Neural cell (in vitro differentiated cells): ENCODE data around the gene CSDE1. TPM values are rescaled to one million over a fixed set of nuclear protein-coding genes. Genes with fewer than 3 reads are reported as not detected.

Experiments
- H2AFZ ChIP-seq: fragments of 200-600, 300-800 bp; sonication (generic), shearing (Covaris generic); 2 replicates; pipeline ENCODE4 v1.6.0; 2014; ENCODE audit warnings: low read depth, mild to moderate bottlenecking, antibody characterized with exemption, low read length, moderate library complexity
- H3F3A ChIP-seq: fragments of 200-600 bp; shearing (Covaris generic); 2 replicates; pipeline ENCODE4 v1.6.1; 2016; ENCODE audit warnings: mild to moderate bottlenecking, moderate library complexity, mixed read lengths, antibody characterized with exemption, low read length; ENCODE audit not compliant: insufficient read depth, poor library complexity, severe bottlenecking
- H3K27ac ChIP-seq: fragments of 200-600, 300-800 bp; sonication (generic), shearing (Covaris generic); 2 replicates; pipeline ENCODE4 v1.5.1; 2014; ENCODE audit warnings: mild to moderate bottlenecking, low read length, moderate library complexity
- H3K27me3 ChIP-seq: fragments of 300-800, 200-600 bp; sonication (generic), shearing (Covaris generic); 2 replicates; pipeline ENCODE4 v1.6.0; 2014; ENCODE audit warnings: mild to moderate bottlenecking, low read depth, low read length, moderate library complexity; ENCODE audit not compliant: insufficient read depth
- H3K36me3 ChIP-seq: fragments of 300-800, 200-600 bp; sonication (generic), shearing (Covaris generic); 2 replicates; pipeline ENCODE4 v1.5.1; 2014; ENCODE audit warnings: mild to moderate bottlenecking, antibody characterized with exemption, low read length, moderate library complexity; ENCODE audit not compliant: insufficient read depth
- H3K4me2 ChIP-seq: fragments of 300-800, 200-600 bp; sonication (generic), shearing (Covaris generic); 2 replicates; pipeline ENCODE4 v1.6.0; 2014; ENCODE audit warnings: mild to moderate bottlenecking, low read length
- H3K4me3 ChIP-seq: fragments of 300-800, 200-600 bp; sonication (generic), shearing (Covaris generic); 2 replicates; pipeline ENCODE4 v1.5.1; 2014; ENCODE audit warnings: mild to moderate bottlenecking, low read length, moderate library complexity
- H3K79me2 ChIP-seq: fragments of 200-600 bp; shearing (Covaris generic); replicated peaks from 2 replicates; pipeline ENCODE4 v1.6.0; 2014; ENCODE audit warnings: mild to moderate bottlenecking, low read length, moderate library complexity; ENCODE audit not compliant: insufficient read depth
- H3K9ac ChIP-seq: fragments of 300-800, 200-600 bp; sonication (generic), shearing (Covaris generic); 2 replicates; pipeline ENCODE4 v1.6.1; 2016; ENCODE audit warnings: mild to moderate bottlenecking, low read length, mixed read lengths
- H3K9me2 ChIP-seq: fragments of 200-600 bp; shearing (Covaris generic); 2 replicates; pipeline ENCODE4 v1.6.1; 2016; ENCODE audit warnings: mild to moderate bottlenecking, low read length, mixed read lengths; ENCODE audit not compliant: insufficient read depth
- H3K9me3 ChIP-seq: fragments of 200-600, 300-800 bp; sonication (generic), shearing (Covaris generic); 2 replicates; pipeline ENCODE4 v1.6.1; 2016; ENCODE audit warnings: mild to moderate bottlenecking, mixed run types, low read length, moderate library complexity, mixed read lengths
- H4K20me1 ChIP-seq: fragments of 200-600 bp; shearing (Covaris generic); 2 replicates; pipeline ENCODE4 v1.6.1; 2016; ENCODE audit warnings: mild to moderate bottlenecking, mixed run types; ENCODE audit not compliant: insufficient read depth
- EP300 ChIP-seq: fragments of 450-650 bp; conservative IDR thresholded peaks from 2 replicates; pipeline ENCODE4 v1.6.1; 2014; ENCODE audit warnings: antibody characterized with exemption, mild to moderate bottlenecking, moderate library complexity; ENCODE audit not compliant: poor library complexity, severe bottlenecking
- EZH2 ChIP-seq: fragments of 200-600, 300-800 bp; shearing (Covaris generic), sonication (generic); IDR thresholded peaks from 2 replicates; pipeline ENCODE4 v1.6.1; 2014; ENCODE audit warnings: antibody characterized with exemption, low read length, borderline replicate concordance, mild to moderate bottlenecking; ENCODE audit not compliant: insufficient read depth, poor library complexity, severe bottlenecking
- MXI1 ChIP-seq: fragments of 450-650 bp; conservative IDR thresholded peaks from 2 replicates; pipeline ENCODE4 v1.6.1; 2014; ENCODE audit warnings: antibody characterized with exemption, mild to moderate bottlenecking; ENCODE audit not compliant: poor library complexity, severe bottlenecking
- POLR2AphosphoS5 ChIP-seq: IDR thresholded peaks from 2 replicates; pipeline ENCODE4 v1.6.1; 2012
- RAD21 ChIP-seq: fragments of 450-650 bp; conservative IDR thresholded peaks from 2 replicates; pipeline ENCODE4 v1.6.1; 2014; ENCODE audit warnings: antibody characterized with exemption, mild to moderate bottlenecking, moderate library complexity
- SMC3 ChIP-seq: fragments of 450-650 bp; conservative IDR thresholded peaks from 2 replicates; pipeline ENCODE4 v1.6.1; 2014; ENCODE audit warnings: antibody characterized with exemption, mild to moderate bottlenecking, moderate library complexity; ENCODE audit not compliant: poor library complexity
- TAF1 ChIP-seq: IDR thresholded peaks from 2 replicates; pipeline ENCODE4 v1.6.1; 2012; ENCODE audit warnings: low read depth
- polyA plus RNA-seq: library from polyadenylated mRNA; depleted of rRNA; stranded (reverse); fragments of >200 nt; gene quantifications from 2 replicates; pipeline ENCODE4 v1.2.3, GENCODE V29; 2014
- TF ChIP-seq, protein P1 (sequence below): fragments of 450-650 bp; IDR thresholded peaks from 2 replicates; pipeline ENCODE4 v1.5.1; 2014; ENCODE audit warnings: antibody characterized with exemption, mild to moderate bottlenecking, moderate library complexity; ENCODE audit not compliant: poor library complexity, severe bottlenecking
- TF ChIP-seq, protein P2 (sequence below): IDR thresholded peaks from 2 replicates; pipeline ENCODE4 v1.6.1; 2012; ENCODE audit warnings: borderline replicate concordance

Gene CSDE1
- polyA plus RNA-seq, 1 donor from 2014 or later: 424 TPM

DNA sequence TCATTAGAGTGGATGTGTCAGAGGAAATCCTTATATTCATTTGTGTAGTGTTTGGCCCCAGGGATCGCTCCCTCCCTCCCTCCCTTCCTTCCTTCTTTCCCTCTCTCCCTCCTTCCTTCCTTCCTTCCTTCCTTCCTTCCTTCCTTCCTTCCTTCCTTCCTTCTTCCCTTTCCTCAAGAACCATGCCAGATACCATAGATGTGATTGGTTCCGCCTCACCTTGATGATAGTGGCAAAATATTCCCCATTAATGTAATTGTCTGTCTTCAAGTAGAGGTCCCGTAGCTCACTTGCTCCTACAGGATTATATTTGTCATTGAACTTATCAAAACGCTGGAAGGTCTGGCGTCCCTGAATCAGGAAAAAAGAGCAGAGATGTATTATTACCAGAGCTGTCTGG is 80.1 kb downstream of the CSDE1 start:
- Histone ChIP-seq H3K79me2 (no peaks in the 10 kb centered on the region), H3K36me3 (no peaks in the 10 kb centered on the region), H2AFZ (no peak overlapping the region), H3K4me3 (no peak overlapping the region), H3K9me2 (no peaks in the 10 kb centered on the region), H4K20me1 (no peaks in the 10 kb centered on the region), H3F3A (no peaks in the 10 kb centered on the region), H3K27ac (no peak overlapping the region), H3K4me2 (no peak overlapping the region), H3K9me3 (no peaks in the 10 kb centered on the region), H3K27me3 (no peaks in the 10 kb centered on the region), H3K9ac (no peak overlapping the region)
- TF ChIP-seq EP300: no peak
- TF ChIP-seq MXI1: no peak
- no peak for TF ChIP-seq EZH2
- TF ChIP-seq RAD21: no peak

DNA sequence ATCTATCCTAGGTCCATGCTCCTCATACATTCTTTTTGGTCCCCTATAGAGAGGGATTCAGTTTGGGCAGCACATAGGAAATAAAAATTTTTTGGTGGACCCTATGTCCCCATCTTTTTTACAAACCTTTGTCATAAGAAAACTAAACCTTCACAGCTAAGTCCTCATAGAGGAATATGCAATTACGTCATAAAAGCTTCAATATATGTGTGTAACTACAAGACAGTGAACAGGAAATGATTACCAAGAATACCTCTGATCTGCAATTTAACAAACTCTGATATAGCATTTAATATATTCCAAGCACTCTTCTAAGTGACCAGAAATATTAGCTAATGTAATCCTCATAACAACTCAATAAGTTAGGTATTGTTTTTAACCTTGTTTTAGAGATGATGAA is 81.7 kb downstream of the CSDE1 start:
- TF ChIP-seq TAF1: no peak
- no peak for TF ChIP-seq EP300
- no peak for TF ChIP-seq EZH2
- TF ChIP-seq, protein P1, sequence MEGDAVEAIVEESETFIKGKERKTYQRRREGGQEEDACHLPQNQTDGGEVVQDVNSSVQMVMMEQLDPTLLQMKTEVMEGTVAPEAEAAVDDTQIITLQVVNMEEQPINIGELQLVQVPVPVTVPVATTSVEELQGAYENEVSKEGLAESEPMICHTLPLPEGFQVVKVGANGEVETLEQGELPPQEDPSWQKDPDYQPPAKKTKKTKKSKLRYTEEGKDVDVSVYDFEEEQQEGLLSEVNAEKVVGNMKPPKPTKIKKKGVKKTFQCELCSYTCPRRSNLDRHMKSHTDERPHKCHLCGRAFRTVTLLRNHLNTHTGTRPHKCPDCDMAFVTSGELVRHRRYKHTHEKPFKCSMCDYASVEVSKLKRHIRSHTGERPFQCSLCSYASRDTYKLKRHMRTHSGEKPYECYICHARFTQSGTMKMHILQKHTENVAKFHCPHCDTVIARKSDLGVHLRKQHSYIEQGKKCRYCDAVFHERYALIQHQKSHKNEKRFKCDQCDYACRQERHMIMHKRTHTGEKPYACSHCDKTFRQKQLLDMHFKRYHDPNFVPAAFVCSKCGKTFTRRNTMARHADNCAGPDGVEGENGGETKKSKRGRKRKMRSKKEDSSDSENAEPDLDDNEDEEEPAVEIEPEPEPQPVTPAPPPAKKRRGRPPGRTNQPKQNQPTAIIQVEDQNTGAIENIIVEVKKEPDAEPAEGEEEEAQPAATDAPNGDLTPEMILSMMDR: no peak
- no peak for TF ChIP-seq POLR2AphosphoS5
- no peak for TF ChIP-seq SMC3
- TF ChIP-seq, protein P2, sequence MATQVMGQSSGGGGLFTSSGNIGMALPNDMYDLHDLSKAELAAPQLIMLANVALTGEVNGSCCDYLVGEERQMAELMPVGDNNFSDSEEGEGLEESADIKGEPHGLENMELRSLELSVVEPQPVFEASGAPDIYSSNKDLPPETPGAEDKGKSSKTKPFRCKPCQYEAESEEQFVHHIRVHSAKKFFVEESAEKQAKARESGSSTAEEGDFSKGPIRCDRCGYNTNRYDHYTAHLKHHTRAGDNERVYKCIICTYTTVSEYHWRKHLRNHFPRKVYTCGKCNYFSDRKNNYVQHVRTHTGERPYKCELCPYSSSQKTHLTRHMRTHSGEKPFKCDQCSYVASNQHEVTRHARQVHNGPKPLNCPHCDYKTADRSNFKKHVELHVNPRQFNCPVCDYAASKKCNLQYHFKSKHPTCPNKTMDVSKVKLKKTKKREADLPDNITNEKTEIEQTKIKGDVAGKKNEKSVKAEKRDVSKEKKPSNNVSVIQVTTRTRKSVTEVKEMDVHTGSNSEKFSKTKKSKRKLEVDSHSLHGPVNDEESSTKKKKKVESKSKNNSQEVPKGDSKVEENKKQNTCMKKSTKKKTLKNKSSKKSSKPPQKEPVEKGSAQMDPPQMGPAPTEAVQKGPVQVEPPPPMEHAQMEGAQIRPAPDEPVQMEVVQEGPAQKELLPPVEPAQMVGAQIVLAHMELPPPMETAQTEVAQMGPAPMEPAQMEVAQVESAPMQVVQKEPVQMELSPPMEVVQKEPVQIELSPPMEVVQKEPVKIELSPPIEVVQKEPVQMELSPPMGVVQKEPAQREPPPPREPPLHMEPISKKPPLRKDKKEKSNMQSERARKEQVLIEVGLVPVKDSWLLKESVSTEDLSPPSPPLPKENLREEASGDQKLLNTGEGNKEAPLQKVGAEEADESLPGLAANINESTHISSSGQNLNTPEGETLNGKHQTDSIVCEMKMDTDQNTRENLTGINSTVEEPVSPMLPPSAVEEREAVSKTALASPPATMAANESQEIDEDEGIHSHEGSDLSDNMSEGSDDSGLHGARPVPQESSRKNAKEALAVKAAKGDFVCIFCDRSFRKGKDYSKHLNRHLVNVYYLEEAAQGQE: no peak
- no peak for TF ChIP-seq MXI1
- TF ChIP-seq RAD21: no peak
- Histone ChIP-seq H3K36me3 (no peaks in the 10 kb centered on the region), H3K27ac (no peak overlapping the region), H3K4me3 (no peak overlapping the region), H2AFZ (no peak overlapping the region), H4K20me1 (no peaks in the 10 kb centered on the region), H3K9ac (no peak overlapping the region), H3K9me2 (no peaks in the 10 kb centered on the region), H3F3A (no peaks in the 10 kb centered on the region), H3K9me3 (no peaks in the 10 kb centered on the region), H3K79me2 (no peaks in the 10 kb centered on the region), H3K27me3 (no peaks in the 10 kb centered on the region), H3K4me2 (no peak overlapping the region)

DNA sequence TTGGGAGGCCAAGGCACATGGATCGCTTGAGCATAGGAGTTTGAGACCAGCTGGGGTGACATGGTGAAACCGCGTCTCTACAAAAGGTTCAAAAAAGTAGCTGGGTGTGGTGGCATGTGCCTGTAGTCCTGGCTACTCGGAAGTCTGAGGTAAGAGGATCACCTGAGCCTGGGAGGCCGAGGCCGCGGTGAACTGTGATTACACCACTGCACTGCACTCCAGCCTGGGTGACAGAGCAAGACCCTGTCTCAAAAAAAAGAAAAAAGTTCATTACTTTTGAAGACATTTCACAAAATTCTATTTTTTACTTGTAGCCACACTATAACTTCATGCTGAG is 85.9 kb downstream of the CSDE1 start:
- H2AFZ ChIP-seq: no peak overlapping the region
- TF ChIP-seq SMC3: no peak
- no peak for TF ChIP-seq EZH2
- TF ChIP-seq TAF1: no peak
- no peak for TF ChIP-seq RAD21
- TF ChIP-seq, protein P1: no peak
- TF ChIP-seq, protein P2: no peak
- no peak for TF ChIP-seq EP300
- no peak for TF ChIP-seq POLR2AphosphoS5
- no peak for TF ChIP-seq MXI1
- H3K9ac ChIP-seq: no peak overlapping the region
- no peaks in the 10 kb centered on the region for H4K20me1 ChIP-seq
- H3K79me2 ChIP-seq: no peaks in the 10 kb centered on the region
- no peaks in the 10 kb centered on the region for H3K9me2 ChIP-seq
- no peak overlapping the region for H3K27ac ChIP-seq
- no peak overlapping the region for H3K4me2 ChIP-seq
- no peaks in the 10 kb centered on the region for H3K9me3 ChIP-seq
- no peaks in the 10 kb centered on the region for H3F3A ChIP-seq
- H3K4me3 ChIP-seq: no peak overlapping the region
- H3K27me3 ChIP-seq: peaks cover 34% of the 10 kb centered on the region
- no peaks in the 10 kb centered on the region for H3K36me3 ChIP-seq
